ENCODE measurements around the gene PCDHGA7.
A peak's percentile ranks its signal among the peaks of the same experiment; 100 is the strongest.
"Not testable (repeated sequence)": the region's sequence is repeated elsewhere in the genome, so short reads cannot be mapped to it uniquely, and the experiment has no call there.

PCDHGA7 gene

GRCh38 chr5:141393267-141393666, 10.7 kb downstream of the PCDHGA7 start:
- DNase-seq (ENCODE audit: low read depth): no peak
- in situ Hi-C loops (cut with HindIII; ENCODE audit: low sequenced_read_pairs): no loop called here
- no peak for TF ChIP-seq CTCF (IDR thresholded peaks at IDR 0.05; ENCODE audit: low read depth, low read length, missing control alignments)
- H3K4me3 ChIP-seq (ENCODE audit: low read depth, low read length): no peak overlapping the region

- DNase-seq (ENCODE audit: low read depth); H3K4me3 ChIP-seq (ENCODE audit: low read depth, low read length); in situ Hi-C loops (cut with HindIII; ENCODE audit: low sequenced_read_pairs): not testable (repeated sequence)
Observed at GRCh38 chr5:141394401-141395187, 12.1 kb downstream of the PCDHGA7 start.

- in situ Hi-C loops (cut with HindIII; ENCODE audit: low sequenced_read_pairs); DNase-seq (ENCODE audit: low read depth): not testable (repeated sequence)
- peak within 1 kb of the TSS; percentile 25 for H3K4me3 ChIP-seq (ENCODE audit: low read depth, low read length)
- TF ChIP-seq CTCF (IDR thresholded peaks at IDR 0.05; ENCODE audit: low read depth, low read length, missing control alignments): peak; percentile 60
Observed at GRCh38 chr5:141397756-141398551, 15.4 kb downstream of the PCDHGA7 start, which contains the start of gene PCDHGB5. PCDHGB5 (plus strand) TSS chr5:141397947; CDS start chr5:141398128, 181 bp downstream.

GRCh38 chr5:141398608-141399007, 16.1 kb downstream of the PCDHGA7 start:
- in situ Hi-C loops (cut with HindIII; ENCODE audit: low sequenced_read_pairs): no loop called here
- no peak for DNase-seq (ENCODE audit: low read depth)
- no peak for TF ChIP-seq CTCF (IDR thresholded peaks at IDR 0.05; ENCODE audit: low read depth, low read length, missing control alignments)
- no peak overlapping the region for H3K4me3 ChIP-seq (ENCODE audit: low read depth, low read length)

GRCh38 chr5:141399555-141400258, 17.2 kb downstream of the PCDHGA7 start:
- no peak for TF ChIP-seq CTCF (IDR thresholded peaks at IDR 0.05; ENCODE audit: low read depth, low read length, missing control alignments)
- in situ Hi-C loops (cut with HindIII; ENCODE audit: low sequenced_read_pairs): no loop called here
- H3K4me3 ChIP-seq (ENCODE audit: low read depth, low read length): no peak overlapping the region
- no peak for DNase-seq (ENCODE audit: low read depth)

GRCh38 chr5:141402553-141403243, 20.2 kb downstream of the PCDHGA7 start, which contains the start of gene PCDHGA9:
PCDHGA9 (plus strand) TSS chr5:141402778; CDS start chr5:141402953, 175 bp downstream.
- H3K4me3 ChIP-seq (ENCODE audit: low read depth, low read length): peak within 1 kb of the TSS; percentile 28
- DNase-seq (ENCODE audit: low read depth): no peak
- in situ Hi-C loops (cut with HindIII; ENCODE audit: low sequenced_read_pairs): no loop called here
- TF ChIP-seq CTCF (IDR thresholded peaks at IDR 0.05; ENCODE audit: low read depth, low read length, missing control alignments): peak; percentile 29
